ENCODE results near the gene DLGAP1.

DLGAP1 gene

GRCh38 chr18:3466872-3467271 lies 988.2 kb downstream of the DLGAP1 start:
- DNase-seq = no peak
- Histone ChIP-seq H3K4me1 (no peaks in the 10 kb centered on the region), H3K27me3 (no peaks in the 10 kb centered on the region), H3K9me3 (no peaks in the 10 kb centered on the region), H3K36me3 (no peaks in the 10 kb centered on the region), H3K4me3 (ENCODE audit: low read depth, low read length) (no peak overlapping the region)
- no peak for TF ChIP-seq CTCF (IDR thresholded peaks at IDR 0.05; ENCODE audit: low read depth, low read length)

- DNase-seq = no peak
- no peaks in the 10 kb centered on the region for H3K27me3 ChIP-seq
- no peaks in the 10 kb centered on the region for H3K9me3 ChIP-seq
- H3K36me3 ChIP-seq = no peaks in the 10 kb centered on the region
- no peak for TF ChIP-seq CTCF (IDR thresholded peaks at IDR 0.05; ENCODE audit: low read depth, low read length)
- H3K4me1 ChIP-seq = no peaks in the 10 kb centered on the region
- H3K4me3 ChIP-seq (ENCODE audit: low read depth, low read length) = no peak overlapping the region
These were observed 989.1 kb downstream of the DLGAP1 start for GRCh38 chr18:3466045-3466444.

GRCh38 chr18:3463051-3463450 lies 992.1 kb downstream of the DLGAP1 start:
- Histone ChIP-seq H3K9me3 (no peaks in the 10 kb centered on the region), H3K4me1 (no peaks in the 10 kb centered on the region), H3K27me3 (no peaks in the 10 kb centered on the region), H3K36me3 (no peaks in the 10 kb centered on the region), H3K4me3 (ENCODE audit: low read depth, low read length) (no peak overlapping the region)
- DNase-seq = no peak
- TF ChIP-seq CTCF (IDR thresholded peaks at IDR 0.05; ENCODE audit: low read depth, low read length) = no peak

GRCh38 chr18:3461704-3462103 lies 993.4 kb downstream of the DLGAP1 start:
- no peak for TF ChIP-seq CTCF (IDR thresholded peaks at IDR 0.05; ENCODE audit: low read depth, low read length)
- Histone ChIP-seq H3K36me3 (no peaks in the 10 kb centered on the region), H3K4me1 (no peaks in the 10 kb centered on the region), H3K27me3 (no peaks in the 10 kb centered on the region), H3K9me3 (no peaks in the 10 kb centered on the region), H3K4me3 (ENCODE audit: low read depth, low read length) (no peak overlapping the region)
- DNase-seq = no peak

GRCh38 chr18:3460823-3461398 lies 994.2 kb downstream of the DLGAP1 start:
- no peak for DNase-seq
- Histone ChIP-seq H3K27me3 (no peaks in the 10 kb centered on the region), H3K4me3 (ENCODE audit: low read depth, low read length) (no peak overlapping the region), H3K9me3 (no peaks in the 10 kb centered on the region), H3K4me1 (no peaks in the 10 kb centered on the region), H3K36me3 (no peaks in the 10 kb centered on the region)
- TF ChIP-seq CTCF (IDR thresholded peaks at IDR 0.05; ENCODE audit: low read depth, low read length) = no peak

GRCh38 chr18:3458952-3459853 lies 995.9 kb downstream of the DLGAP1 start:
- Histone ChIP-seq H3K4me3 (ENCODE audit: low read depth, low read length) (no peak overlapping the region), H3K27me3 (no peaks in the 10 kb centered on the region), H3K9me3 (no peaks in the 10 kb centered on the region), H3K4me1 (no peaks in the 10 kb centered on the region), H3K36me3 (no peaks in the 10 kb centered on the region)
- DNase-seq = no peak
- TF ChIP-seq CTCF (IDR thresholded peaks at IDR 0.05; ENCODE audit: low read depth, low read length) = no peak
